SJCRH30 (cell line): ENCODE results near the gene FGF12. TPM values are rescaled to one million over a fixed set of nuclear protein-coding genes. Genes with fewer than 3 reads are reported as not detected.
"Not testable (repeated sequence)": the region's sequence is repeated elsewhere in the genome, so short reads cannot be mapped to it uniquely, and the experiment has no call there.

Experiments
- DNase-seq, 2 experiments: peaks; one replicate each; pipeline ENCODE4 v3.0.0-alpha.2; 2015 to 2020
- H3K27ac ChIP-seq: fragments of 250-450 bp; sonication (Bioruptor Pico); 2 replicates; pipeline ENCODE4 v1.5.1; 2020; ENCODE audit warnings: mild to moderate bottlenecking, moderate library complexity
- H3K27me3 ChIP-seq: fragments of 250-450 bp; sonication (Bioruptor Pico); 2 replicates; pipeline ENCODE4 v1.5.1; 2020; ENCODE audit warnings: mild to moderate bottlenecking, moderate library complexity
- H3K36me3 ChIP-seq: fragments of 250-450 bp; sonication (Bioruptor Pico); 2 replicates; pipeline ENCODE4 v1.5.1; 2020; ENCODE audit warnings: mild to moderate bottlenecking, moderate library complexity
- H3K4me1 ChIP-seq: fragments of 250-450 bp; sonication (Bioruptor Pico); 2 replicates; pipeline ENCODE4 v1.5.1; 2020; ENCODE audit warnings: mild to moderate bottlenecking, moderate library complexity
- H3K4me3 ChIP-seq: fragments of 250-450 bp; sonication (Bioruptor Pico); 2 replicates; pipeline ENCODE4 v1.5.1; 2020; ENCODE audit warnings: mild to moderate bottlenecking, moderate library complexity
- H3K9me3 ChIP-seq: fragments of 250-450 bp; sonication (Bioruptor Pico); replicated peaks from 2 replicates; pipeline ENCODE4 v1.5.1; 2020; ENCODE audit warnings: mild to moderate bottlenecking, moderate library complexity
- total RNA-seq: library from RNA; depleted of rRNA; stranded (reverse); fragments of >200 nt; shearing (Covaris generic); gene quantifications from 2 replicates; pipeline ENCODE4 v1.2.3, GENCODE V29; 2014

Gene FGF12
- total RNA-seq, 1 experiment from 2014 or later: 0.06 TPM

GRCh38 chr3:192715126-192715525 lies 12.2 kb downstream of the FGF12 start:
- Histone ChIP-seq H3K36me3 (no peaks in the 10 kb centered on the region), H3K4me1 (no peaks in the 10 kb centered on the region), H3K4me3 (no peak overlapping the region), H3K27ac (no peak overlapping the region), H3K27me3 (no peaks in the 10 kb centered on the region), H3K9me3 (no peaks in the 10 kb centered on the region)
- DNase-seq: no peak

- not testable (repeated sequence) for H3K36me3 ChIP-seq, H3K9me3 ChIP-seq, DNase-seq, H3K4me3 ChIP-seq, H3K27me3 ChIP-seq, H3K27ac ChIP-seq, H3K4me1 ChIP-seq
These were observed 16.2 kb downstream of the FGF12 start for GRCh38 chr3:192711126-192711525.

- H3K36me3 ChIP-seq: no peaks in the 10 kb centered on the region
- H3K27me3 ChIP-seq: no peaks in the 10 kb centered on the region
- H3K9me3 ChIP-seq: no peaks in the 10 kb centered on the region
These were observed 17.0 kb downstream of the FGF12 start for GRCh38 chr3:192710366-192710765.

GRCh38 chr3:192706272-192706671 lies 21.1 kb downstream of the FGF12 start:
- Histone ChIP-seq H3K9me3 (no peaks in the 10 kb centered on the region), H3K36me3 (no peaks in the 10 kb centered on the region), H3K4me1 (no peaks in the 10 kb centered on the region), H3K27me3 (no peaks in the 10 kb centered on the region), H3K4me3 (no peak overlapping the region), H3K27ac (no peak overlapping the region)
- DNase-seq: no peak

More at GRCh38 chr3:192710366-192710765, 17.0 kb downstream of the FGF12 start:
- no peak for DNase-seq
- Histone ChIP-seq H3K4me3 (no peak overlapping the region), H3K4me1 (no peaks in the 10 kb centered on the region), H3K27ac (no peak overlapping the region)

- no peak for DNase-seq
- Histone ChIP-seq H3K27me3 (no peaks in the 10 kb centered on the region), H3K9me3 (no peaks in the 10 kb centered on the region), H3K36me3 (no peaks in the 10 kb centered on the region), H3K4me1 (no peaks in the 10 kb centered on the region), H3K27ac (no peak overlapping the region), H3K4me3 (no peak overlapping the region)
These were observed 26.5 kb downstream of the FGF12 start for GRCh38 chr3:192700885-192701284.

GRCh38 chr3:192696943-192697587 lies 30.3 kb downstream of the FGF12 start:
- no peak for DNase-seq
- Histone ChIP-seq H3K4me1 (no peaks in the 10 kb centered on the region), H3K4me3 (no peak overlapping the region), H3K27ac (no peak overlapping the region), H3K9me3 (no peaks in the 10 kb centered on the region), H3K27me3 (no peaks in the 10 kb centered on the region), H3K36me3 (no peaks in the 10 kb centered on the region)

DNA sequence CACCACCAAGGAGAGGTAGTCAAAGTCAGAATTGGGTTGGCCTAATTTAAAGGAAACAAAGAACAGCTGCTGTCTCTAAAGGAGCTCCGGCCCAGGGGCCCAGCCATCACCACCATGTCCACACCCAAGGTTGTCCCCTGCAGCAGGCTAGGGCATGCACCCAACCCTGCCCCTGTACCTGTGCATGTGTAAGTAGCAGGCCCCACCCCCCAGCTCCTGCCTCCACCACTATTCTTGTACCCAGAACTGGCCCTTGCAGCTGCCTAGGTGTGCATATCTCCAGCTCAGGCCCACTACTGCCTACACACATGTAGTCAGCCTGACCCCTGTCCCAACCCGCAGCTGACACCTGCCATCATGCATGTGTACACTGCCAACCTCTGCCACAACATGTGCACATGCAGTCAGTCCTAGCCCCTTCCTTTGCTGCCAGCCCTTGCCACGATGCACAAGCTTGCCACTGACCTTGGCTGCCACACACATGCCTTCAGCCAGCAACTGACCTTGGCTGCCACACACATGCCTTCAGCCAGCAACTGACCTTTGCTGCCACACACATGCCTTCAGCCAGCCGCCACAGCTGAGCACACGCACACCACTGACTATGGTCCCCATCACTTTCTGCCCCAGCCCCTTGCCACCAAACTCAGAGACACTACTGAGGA lies 39.7 kb downstream of the FGF12 start:
- no peaks in the 10 kb centered on the region for H3K36me3 ChIP-seq
- H3K9me3 ChIP-seq: 0 out of 2 replicates have a peak, but pooled peaks cover 3% of the 10 kb centered on the region
- H3K27me3 ChIP-seq: no peaks in the 10 kb centered on the region
- H3K27ac ChIP-seq: no peak overlapping the region
- no peaks in the 10 kb centered on the region for H3K4me1 ChIP-seq
- no peak overlapping the region for H3K4me3 ChIP-seq
- DNase-seq: no peak

- H3K4me3 ChIP-seq: no peak overlapping the region
- DNase-seq: no peak
- no peaks in the 10 kb centered on the region for H3K27me3 ChIP-seq
- H3K4me1 ChIP-seq: no peaks in the 10 kb centered on the region
- H3K9me3 ChIP-seq: 0 out of 2 replicates have a peak, but pooled peaks cover 3% of the 10 kb centered on the region
- H3K36me3 ChIP-seq: no peaks in the 10 kb centered on the region
- H3K27ac ChIP-seq: no peak overlapping the region
These were observed 41.5 kb downstream of the FGF12 start for GRCh38 chr3:192685801-192686200.

DNA sequence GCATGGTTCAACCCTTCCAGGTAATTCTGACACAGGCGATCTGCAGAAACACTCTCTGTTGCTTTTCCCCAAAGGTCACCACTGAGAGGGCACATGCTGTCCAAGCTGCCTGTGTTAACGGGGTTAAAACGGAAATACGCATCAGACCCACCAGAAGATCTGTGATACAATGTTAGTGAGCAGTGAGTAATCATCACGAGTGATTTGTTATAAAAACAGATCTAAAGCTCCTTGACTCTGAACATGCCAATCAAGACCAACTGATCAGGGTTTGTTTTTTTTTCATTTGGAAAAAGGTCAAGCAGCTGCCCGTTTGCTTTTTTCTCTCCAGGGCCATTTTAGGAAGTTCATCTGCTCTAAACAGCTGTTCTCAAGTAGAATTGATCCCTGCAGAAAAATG lies 43.2 kb downstream of the FGF12 start:
- Histone ChIP-seq H3K27ac (no peak overlapping the region), H3K4me1 (no peaks in the 10 kb centered on the region)

DNA sequence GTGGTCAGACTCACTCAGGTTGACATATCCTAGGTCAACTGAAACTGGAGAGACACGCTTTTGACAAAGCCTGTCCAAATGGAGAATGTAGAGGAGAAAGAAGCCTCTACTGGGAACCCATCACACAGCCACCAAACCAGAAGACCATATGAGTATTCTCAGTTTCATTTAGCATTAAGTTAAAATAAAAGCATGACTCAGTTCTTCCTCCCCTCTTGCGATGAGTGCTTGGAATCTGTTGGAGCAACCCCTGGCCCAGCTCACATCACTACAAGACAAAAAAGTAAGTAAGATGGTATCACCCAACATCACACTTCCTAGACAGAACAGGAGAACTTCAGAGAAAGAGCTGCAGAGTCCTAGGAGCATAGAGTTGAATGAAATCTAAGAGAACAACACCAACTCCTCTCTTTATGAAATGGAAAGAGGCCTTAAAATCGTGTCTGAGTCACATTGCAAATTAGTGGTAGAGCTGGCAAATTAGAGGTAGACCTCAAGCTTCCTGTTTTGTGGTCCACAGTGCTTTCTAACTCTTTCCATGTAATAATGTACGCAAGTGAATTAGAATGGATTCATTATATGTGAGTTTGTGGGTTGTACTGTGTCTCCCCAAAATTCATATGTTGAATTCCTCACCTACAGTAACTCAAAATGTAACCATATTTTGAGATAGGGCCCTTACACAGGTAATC lies 51.2 kb downstream of the FGF12 start:
- no peaks in the 10 kb centered on the region for H3K36me3 ChIP-seq
- no peaks in the 10 kb centered on the region for H3K9me3 ChIP-seq
- no peak overlapping the region for H3K4me3 ChIP-seq
- no peaks in the 10 kb centered on the region for H3K4me1 ChIP-seq
- H3K27ac ChIP-seq: no peak overlapping the region
- DNase-seq: no peak
- no peaks in the 10 kb centered on the region for H3K27me3 ChIP-seq

More for the DNA sequence above, 43.2 kb downstream of the FGF12 start:
- peak in 1 of 2 experiments; percentile 16 for DNase-seq
- H3K36me3 ChIP-seq: no peaks in the 10 kb centered on the region
- H3K27me3 ChIP-seq: no peaks in the 10 kb centered on the region
- no peak overlapping the region for H3K4me3 ChIP-seq
- 0 out of 2 replicates have a peak, but pooled peaks cover 3% of the 10 kb centered on the region for H3K9me3 ChIP-seq

- no peak overlapping the region for H3K27ac ChIP-seq
- no peaks in the 10 kb centered on the region for H3K4me1 ChIP-seq
- DNase-seq: no peak
- H3K9me3 ChIP-seq: no peaks in the 10 kb centered on the region
- no peak overlapping the region for H3K4me3 ChIP-seq
- H3K36me3 ChIP-seq: no peaks in the 10 kb centered on the region
- H3K27me3 ChIP-seq: no peaks in the 10 kb centered on the region
These were observed 71.7 kb downstream of the FGF12 start for GRCh38 chr3:192655628-192656027.

- no peak for DNase-seq
These were observed 72.3 kb downstream of the FGF12 start for GRCh38 chr3:192655040-192655439.

DNA sequence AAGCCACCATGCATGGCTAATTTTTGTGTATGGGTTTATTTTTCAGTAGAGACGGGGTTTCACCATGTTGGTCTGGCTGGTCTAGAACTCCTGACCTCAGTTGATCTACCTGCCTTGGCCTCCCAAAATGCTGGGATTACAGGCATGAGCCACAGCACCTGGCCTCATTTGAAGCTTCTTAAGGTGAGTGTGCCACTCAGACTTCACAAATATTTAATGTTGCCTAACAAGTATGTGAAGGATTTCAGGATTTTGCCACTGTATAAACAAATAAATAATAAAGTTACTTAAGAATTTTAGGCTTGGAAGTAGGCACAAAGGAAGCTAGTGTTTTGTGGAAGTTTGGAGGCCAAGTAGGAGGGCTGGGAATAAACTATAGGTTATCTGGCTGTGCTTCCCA lies 73.5 kb downstream of the FGF12 start:
- Histone ChIP-seq H3K36me3 (no peaks in the 10 kb centered on the region), H3K4me1 (no peaks in the 10 kb centered on the region), H3K27ac (no peak overlapping the region), H3K4me3 (no peak overlapping the region), H3K27me3 (no peaks in the 10 kb centered on the region), H3K9me3 (no peaks in the 10 kb centered on the region)
- no peak for DNase-seq

More at GRCh38 chr3:192655040-192655439, 72.3 kb downstream of the FGF12 start:
- H3K4me1 ChIP-seq: no peaks in the 10 kb centered on the region
- H3K36me3 ChIP-seq: no peaks in the 10 kb centered on the region
- no peak overlapping the region for H3K4me3 ChIP-seq
- no peaks in the 10 kb centered on the region for H3K27me3 ChIP-seq
- H3K9me3 ChIP-seq: no peaks in the 10 kb centered on the region
- H3K27ac ChIP-seq: no peak overlapping the region

DNA sequence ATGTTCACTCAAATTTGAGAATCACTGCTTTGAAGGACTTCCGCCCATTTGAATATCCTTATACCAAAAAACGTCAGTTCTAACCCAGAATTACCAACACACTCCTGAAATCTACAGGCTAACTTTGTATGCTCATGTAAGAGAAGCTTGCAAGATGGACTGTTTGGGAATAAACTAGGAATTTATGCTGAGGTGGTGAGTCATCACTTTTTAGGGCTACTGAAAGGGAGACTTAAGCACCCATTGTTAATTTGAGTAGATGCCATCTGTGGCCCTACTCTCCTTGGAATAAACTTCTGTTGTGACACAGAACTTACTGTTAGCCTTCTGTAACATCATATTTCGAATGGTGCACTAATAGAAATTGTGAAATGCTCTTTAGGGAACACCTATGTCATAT lies 74.6 kb downstream of the FGF12 start:
- no peaks in the 10 kb centered on the region for H3K4me1 ChIP-seq

GRCh38 chr3:192651836-192652512 lies 75.4 kb downstream of the FGF12 start:
- Histone ChIP-seq H3K9me3 (no peaks in the 10 kb centered on the region), H3K4me1 (no peaks in the 10 kb centered on the region), H3K27me3 (no peaks in the 10 kb centered on the region), H3K27ac (no peak overlapping the region), H3K36me3 (no peaks in the 10 kb centered on the region), H3K4me3 (no peak overlapping the region)
- DNase-seq: no peak

More for the DNA sequence above, 74.6 kb downstream of the FGF12 start:
- Histone ChIP-seq H3K4me3 (no peak overlapping the region), H3K36me3 (no peaks in the 10 kb centered on the region), H3K27ac (no peak overlapping the region), H3K9me3 (no peaks in the 10 kb centered on the region), H3K27me3 (no peaks in the 10 kb centered on the region)
- no peak for DNase-seq
